Esophagus (tissue), 2 donors: ENCODE data around the gene SLC25A47. TPM values are rescaled to one million over a fixed set of nuclear protein-coding genes. Genes with fewer than 3 reads are reported as not detected.
"Not testable (repeated sequence)": the region's sequence is repeated elsewhere in the genome, so short reads cannot be mapped to it uniquely, and the experiment has no call there.

Experiments used
- H3K27ac ChIP-seq, 2 donors: one replicate each; pipeline ENCODE4 v1.5.1; 2013; ENCODE audit warnings: low read depth in 2 of 2, mild to moderate bottlenecking in 2 of 2, inconsistent platforms in 1 of 2, low read length in 1 of 2, moderate library complexity in 1 of 2
- H3K27me3 ChIP-seq, 2 donors: one replicate each; pipeline ENCODE4 v1.6.1; 2013; ENCODE audit warnings: low read length in 2 of 2, control low read depth in 1 of 2, mild to moderate bottlenecking in 1 of 2; ENCODE audit not compliant: insufficient read depth in 2 of 2, control insufficient read depth in 1 of 2
- H3K36me3 ChIP-seq, 2 donors: one replicate each; pipeline ENCODE4 v1.6.1; 2013; ENCODE audit warnings: low read length in 1 of 2; ENCODE audit not compliant: control insufficient read depth in 2 of 2, insufficient read depth in 2 of 2
- H3K4me1 ChIP-seq, 2 donors: one replicate each; pipeline ENCODE4 v1.6.1; 2013; ENCODE audit warnings: low read length in 1 of 2; ENCODE audit not compliant: control insufficient read depth in 2 of 2, insufficient read depth in 2 of 2
- H3K4me3 ChIP-seq, 2 donors: one replicate each; pipeline ENCODE4 v1.5.1; 2013; ENCODE audit warnings: low read length in 2 of 2, mild to moderate bottlenecking in 2 of 2, low read depth in 1 of 2, moderate library complexity in 1 of 2
- H3K9me3 ChIP-seq, 2 donors: one replicate each; pipeline ENCODE4 v1.6.1; 2013; ENCODE audit warnings: mild to moderate bottlenecking in 2 of 2, low read depth in 1 of 2, low read length in 1 of 2, moderate library complexity in 1 of 2; ENCODE audit not compliant: control insufficient read depth in 2 of 2, insufficient read depth in 1 of 2
- WGBS, 2 donors: extraction: QIAGEN DNeasy Blood & Tissue Kit; methylation state at CpG; one replicate each; pipeline ENCODE4 v1.1.7; 2013; 5-methylcytosine and 5-hydroxymethylcytosine counted together
- polyA plus RNA-seq, 2 donors: library from polyadenylated mRNA; stranded (reverse); fragments of 200-250 nt; gene quantifications; one replicate each; pipeline ENCODE4 v1.2.3, GENCODE V29; 2013
- donor health status: healthy with polysubstance abuse.
- donor health status: Bipolar disorder and iron deficiency.

SLC25A47 gene
- polyA plus RNA-seq, 2 donors: 0.01 to 0.04 TPM

- 90 to 92% methylated on average over 16 of the region's 16 CpGs for whole genome bisulfite sequencing, 2 donors
- no peak overlapping the region for H3K27ac ChIP-seq
- H3K9me3 ChIP-seq: no peaks in the 10 kb centered on the region
- H3K4me3 ChIP-seq: no peak overlapping the region
- H3K27me3 ChIP-seq: no peaks in the 10 kb centered on the region
- H3K36me3 ChIP-seq: peaks cover 5 to 18% of the 10 kb centered on the region in 2 donors
- H3K4me1 ChIP-seq: peaks cover 2 to 10% of the 10 kb centered on the region in 2 donors
Measured at GRCh38 chr14:100295376-100296105, 27.6 kb upstream of the SLC25A47 start.

GRCh38 chr14:100296106-100296651, 27.0 kb upstream of the SLC25A47 start:
- Histone ChIP-seq H3K4me3 (no peak overlapping the region), H3K27me3 (no peaks in the 10 kb centered on the region), H3K9me3 (no peaks in the 10 kb centered on the region), H3K27ac (no peak overlapping the region), H3K36me3 (peaks cover 5 to 12% of the 10 kb centered on the region in 2 donors), H3K4me1 (peaks cover 2 to 10% of the 10 kb centered on the region in 2 donors)
- 80 to 86% methylated on average over 7 to 9 of the region's 9 CpGs for WGBS, 2 donors

- not testable (repeated sequence) for H3K4me1 ChIP-seq, H3K4me3 ChIP-seq, H3K9me3 ChIP-seq, H3K27me3 ChIP-seq
- 79% methylated on average over 11 of the region's 11 CpGs for WGBS, 2 donors
- Histone ChIP-seq H3K27ac (peak overlapping the region in 1 of 2 donors; percentile 48), H3K36me3 (peaks cover 1 to 11% of the 10 kb centered on the region in 2 donors)
Measured at GRCh38 chr14:100296729-100297128, 26.4 kb upstream of the SLC25A47 start.

GRCh38 chr14:100297320-100298300, 25.5 kb upstream of the SLC25A47 start:
- WGBS, 2 donors: 36 to 42% methylated on average over 30 of the region's 30 CpGs
- H3K4me1 ChIP-seq: peaks cover 2 to 10% of the 10 kb centered on the region in 2 donors
- no peaks in the 10 kb centered on the region for H3K9me3 ChIP-seq
- no peak overlapping the region for H3K4me3 ChIP-seq
- H3K36me3 ChIP-seq: peaks cover 0 to 6% of the 10 kb centered on the region in 2 donors
- peak overlapping the region; percentile 48 to 52 for H3K27ac ChIP-seq
- H3K27me3 ChIP-seq: no peaks in the 10 kb centered on the region

- Histone ChIP-seq H3K4me3 (no peak overlapping the region), H3K4me1 (peaks cover 4 to 14% of the 10 kb centered on the region in 2 donors), H3K27ac (no peak overlapping the region), H3K9me3 (no peaks in the 10 kb centered on the region), H3K27me3 (no peaks in the 10 kb centered on the region), H3K36me3 (no peaks in the 10 kb centered on the region)
- 85 to 87% methylated on average over 14 of the region's 14 CpGs for WGBS, 2 donors
Measured at GRCh38 chr14:100298551-100299237, 24.4 kb upstream of the SLC25A47 start.

GRCh38 chr14:100299238-100299560, 23.9 kb upstream of the SLC25A47 start:
- Histone ChIP-seq H3K27ac (no peak overlapping the region), H3K4me1 (peaks cover 9 to 19% of the 10 kb centered on the region in 2 donors)
- 91 to 93% methylated on average over 6 of the region's 6 CpGs for WGBS, 2 donors

GRCh38 chr14:100302616-100303015, 20.5 kb upstream of the SLC25A47 start:
- no peak overlapping the region for H3K4me3 ChIP-seq
- peaks cover 13 to 28% of the 10 kb centered on the region in 2 donors for H3K4me1 ChIP-seq
- peak overlapping the region in 1 of 2 donors; percentile 13 for H3K27ac ChIP-seq
- H3K27me3 ChIP-seq: no peaks in the 10 kb centered on the region
- no peaks in the 10 kb centered on the region for H3K9me3 ChIP-seq
- WGBS, 2 donors: 27% methylated on average over 2 of the region's 2 CpGs
- no peaks in the 10 kb centered on the region for H3K36me3 ChIP-seq

More at GRCh38 chr14:100299238-100299560, 23.9 kb upstream of the SLC25A47 start:
- H3K4me3 ChIP-seq: no peak overlapping the region
- no peaks in the 10 kb centered on the region for H3K36me3 ChIP-seq
- H3K27me3 ChIP-seq: no peaks in the 10 kb centered on the region
- no peaks in the 10 kb centered on the region for H3K9me3 ChIP-seq

- peaks cover 13 to 29% of the 10 kb centered on the region in 2 donors for H3K4me1 ChIP-seq
- no peaks in the 10 kb centered on the region for H3K27me3 ChIP-seq
- H3K9me3 ChIP-seq: no peaks in the 10 kb centered on the region
- no peaks in the 10 kb centered on the region for H3K36me3 ChIP-seq
- peak overlapping the region; percentile 50 to 74 for H3K27ac ChIP-seq
- H3K4me3 ChIP-seq: no peak overlapping the region
- 57 to 59% methylated on average over 8 of the region's 8 CpGs for WGBS, 2 donors
Measured at GRCh38 chr14:100303179-100303578, 20.0 kb upstream of the SLC25A47 start.

- Histone ChIP-seq H3K27me3 (no peaks in the 10 kb centered on the region), H3K9me3 (no peaks in the 10 kb centered on the region), H3K4me1 (peaks cover 13 to 34% of the 10 kb centered on the region in 2 donors), H3K4me3 (peak overlapping the region in 1 of 2 donors; percentile 75), H3K27ac (peak overlapping the region; percentile 74 to 84), H3K36me3 (no peaks in the 10 kb centered on the region)
- WGBS, 2 donors: 55% methylated on average over 4 of the region's 4 CpGs
Measured at GRCh38 chr14:100303925-100304324, 19.2 kb upstream of the SLC25A47 start.
